ENCODE data around the gene HNF1A. TPM values are rescaled to one million over a fixed set of nuclear protein-coding genes. Genes with fewer than 3 reads are reported as not detected.

The HNF1A gene
- total RNA-seq, 1 donor from 2014 or later, result 2.2 TPM

GRCh38 chr12:121009741-121010140, 31.4 kb downstream of the HNF1A start:
- DNase-seq (ENCODE audit: low spot score), result peak; percentile 47

- no peak for DNase-seq (ENCODE audit: low spot score)
Observed at GRCh38 chr12:121010860-121011259, 32.5 kb downstream of the HNF1A start.

DNA sequence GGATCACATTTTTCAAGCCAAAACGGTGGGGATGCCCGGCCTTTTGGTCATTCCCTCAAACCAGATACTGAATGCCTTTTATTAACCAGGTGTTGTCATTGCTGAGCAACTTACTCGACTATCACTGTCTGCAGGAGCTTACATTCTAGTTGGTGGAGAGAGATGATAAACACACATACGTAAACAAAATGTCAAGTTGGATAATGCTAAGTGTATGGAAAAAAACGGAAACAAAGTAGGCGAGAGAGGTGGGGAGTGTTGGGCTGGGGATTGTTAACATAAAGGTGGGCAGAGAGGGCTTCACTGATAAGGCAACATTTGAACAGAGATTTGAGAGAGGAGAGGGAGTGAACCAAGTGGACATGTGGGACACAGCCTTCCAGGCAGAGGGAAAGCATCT, 33.5 kb downstream of the HNF1A start:
- no peak for DNase-seq (ENCODE audit: low spot score)

GRCh38 chr12:121013715-121014114, 35.4 kb downstream of the HNF1A start:
- no peak for DNase-seq (ENCODE audit: low spot score)

DNA sequence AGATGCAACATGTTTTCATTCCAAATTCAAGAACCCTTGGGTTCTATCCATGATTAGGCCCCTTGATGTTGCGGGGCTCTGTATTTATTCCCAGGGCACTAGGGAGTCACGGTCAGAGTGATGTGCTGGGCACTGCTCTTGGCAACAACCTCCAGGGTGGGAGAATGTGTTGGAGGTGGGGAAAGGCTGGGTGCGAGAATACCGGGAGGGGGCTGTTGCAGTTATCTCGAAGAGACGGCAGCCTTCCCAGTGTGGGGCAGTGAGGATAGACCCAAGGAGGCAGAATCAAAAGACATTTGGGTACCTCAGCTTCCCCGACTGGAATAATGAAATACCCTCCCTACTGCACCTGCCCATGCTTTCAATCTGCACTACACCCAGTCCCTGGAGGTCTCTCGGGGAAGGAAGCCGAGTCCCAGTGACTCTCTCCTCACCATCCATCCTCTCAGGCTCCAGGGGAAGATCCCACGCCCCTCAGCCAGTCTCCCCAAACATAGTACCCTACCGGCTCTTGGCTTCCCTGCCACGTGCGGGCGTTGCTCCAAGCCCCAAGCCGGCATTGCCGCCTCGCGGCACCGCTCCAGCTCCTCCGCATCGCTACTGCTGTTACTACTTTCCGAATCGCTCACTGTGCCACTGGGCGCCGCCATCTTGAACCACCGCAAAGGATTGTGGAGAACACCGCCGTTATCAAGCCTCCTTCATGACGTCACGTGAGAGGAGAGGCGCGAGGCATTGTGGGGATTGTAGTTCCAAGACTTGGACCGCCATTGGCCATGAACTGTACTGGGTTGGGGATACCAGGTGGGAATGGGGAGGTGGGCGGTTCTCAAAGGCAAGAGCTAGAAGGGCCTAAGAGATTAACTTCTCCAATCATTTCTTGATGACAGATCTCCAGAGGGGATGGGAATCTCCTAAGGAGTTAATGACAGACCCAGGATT, 37.8 kb downstream of the HNF1A start, which contains the start of gene C12orf43:
Gene C12orf43, minus strand, starts transcription at position 663 of the 942 bp plus-strand sequence. Its CDS starts 13 bp downstream, at position 650.
- DNase-seq (ENCODE audit: low spot score), result peak; percentile 96

GRCh38 chr12:121017966-121018491, 39.7 kb downstream of the HNF1A start:
- DNase-seq (ENCODE audit: low spot score), result no peak

GRCh38 chr12:121018860-121019617, 40.7 kb downstream of the HNF1A start:
- no peak for DNase-seq (ENCODE audit: low spot score)

GRCh38 chr12:121021754-121022153, 43.4 kb downstream of the HNF1A start:
- no peak for DNase-seq (ENCODE audit: low spot score)

DNA sequence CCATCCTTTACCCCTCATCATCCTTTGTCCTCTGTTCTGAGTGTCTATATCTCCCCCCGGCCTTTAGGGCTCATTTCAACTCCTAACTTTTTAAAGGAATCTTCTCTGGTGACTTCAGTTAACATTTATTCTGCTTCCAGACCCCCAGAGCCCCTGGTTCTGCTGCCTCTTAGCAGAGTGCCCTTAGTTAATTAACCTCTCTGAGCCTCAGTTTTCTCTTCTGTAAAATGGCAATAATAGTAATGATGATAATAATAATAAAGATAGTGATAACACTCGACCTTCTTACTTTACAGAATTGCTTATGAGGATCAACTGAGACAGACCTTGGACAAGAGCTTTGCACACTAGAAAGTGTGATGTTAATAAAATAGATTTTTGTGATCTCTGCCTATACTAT, 44.4 kb downstream of the HNF1A start:
- DNase-seq (ENCODE audit: low spot score), result no peak

GRCh38 chr12:121023799-121024198, 45.5 kb downstream of the HNF1A start:
- no peak for DNase-seq (ENCODE audit: low spot score)

DNA sequence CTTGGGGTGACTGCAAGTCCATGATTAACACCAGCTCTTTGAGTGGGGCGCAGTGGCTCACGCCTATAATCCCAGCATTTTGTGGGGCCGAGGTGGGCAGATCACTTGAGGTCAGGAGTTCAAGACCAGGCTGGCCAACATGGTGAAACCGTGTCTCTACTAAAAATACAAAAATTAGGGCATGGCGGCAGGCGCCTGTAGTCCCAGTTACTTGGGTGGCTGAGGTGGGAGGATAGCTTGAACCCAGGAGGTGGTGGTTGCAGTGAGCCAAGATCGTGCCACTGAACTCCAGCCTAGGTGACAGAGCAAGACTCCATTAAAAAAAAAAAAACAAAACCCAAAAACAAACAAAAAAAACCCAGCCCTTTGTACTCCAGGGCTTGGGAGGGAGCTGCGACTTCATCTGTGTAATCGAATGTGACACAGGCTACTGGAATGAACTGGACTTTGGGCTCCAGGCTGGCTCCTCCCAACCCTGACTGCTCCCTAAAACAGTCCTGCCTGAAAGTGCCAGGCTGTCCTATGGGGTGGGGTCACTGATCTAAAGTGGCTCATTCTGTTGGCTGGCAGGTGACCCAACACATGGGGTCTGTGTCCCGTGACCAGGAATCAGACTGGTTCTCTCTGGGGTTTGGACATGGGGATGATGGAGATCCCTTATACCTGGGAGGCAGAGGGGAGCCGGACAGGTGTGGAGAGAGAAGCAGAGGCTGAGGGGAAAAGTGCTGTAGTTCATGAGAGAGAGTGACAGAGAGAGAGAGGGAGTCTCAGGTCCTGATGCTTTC, 47.3 kb downstream of the HNF1A start:
- no peak for DNase-seq (ENCODE audit: low spot score)

DNA sequence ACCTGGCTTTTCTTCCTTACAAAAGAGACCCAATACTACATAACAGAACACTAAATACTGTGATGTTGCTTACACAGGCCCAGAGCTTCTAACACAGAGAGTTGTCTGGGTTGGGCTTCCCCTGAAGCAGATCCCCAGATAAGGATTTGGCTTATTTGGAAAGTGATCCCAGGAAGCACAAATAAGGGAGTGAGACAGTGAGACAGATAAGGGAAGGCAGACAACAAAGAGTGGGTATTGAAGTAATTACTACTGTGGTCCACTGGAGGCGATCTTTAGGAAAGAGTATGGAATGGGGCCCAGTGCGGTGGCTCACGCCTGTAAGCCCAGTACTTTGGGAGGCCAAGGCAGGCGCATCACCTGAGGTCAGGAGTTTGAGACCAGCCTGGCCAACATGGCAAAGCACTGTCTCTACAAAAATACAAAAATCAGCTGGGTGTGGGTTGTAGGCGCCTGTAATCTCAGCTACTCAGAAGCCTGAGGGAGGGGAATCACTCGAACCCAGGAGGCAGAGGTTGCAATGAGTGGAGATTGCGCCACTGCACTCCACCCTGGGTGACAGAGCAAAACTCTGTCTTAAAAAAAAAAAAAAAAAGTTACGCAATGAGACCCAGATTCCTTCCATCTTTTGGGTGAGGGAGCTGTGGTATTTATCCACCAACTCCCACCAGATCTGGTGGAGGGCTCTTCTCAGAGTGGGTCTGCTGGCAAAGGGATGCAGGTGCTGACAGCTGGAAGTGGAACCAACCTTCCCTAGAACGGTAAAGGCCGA, 48.1 kb downstream of the HNF1A start:
- no peak for DNase-seq (ENCODE audit: low spot score)

DNA sequence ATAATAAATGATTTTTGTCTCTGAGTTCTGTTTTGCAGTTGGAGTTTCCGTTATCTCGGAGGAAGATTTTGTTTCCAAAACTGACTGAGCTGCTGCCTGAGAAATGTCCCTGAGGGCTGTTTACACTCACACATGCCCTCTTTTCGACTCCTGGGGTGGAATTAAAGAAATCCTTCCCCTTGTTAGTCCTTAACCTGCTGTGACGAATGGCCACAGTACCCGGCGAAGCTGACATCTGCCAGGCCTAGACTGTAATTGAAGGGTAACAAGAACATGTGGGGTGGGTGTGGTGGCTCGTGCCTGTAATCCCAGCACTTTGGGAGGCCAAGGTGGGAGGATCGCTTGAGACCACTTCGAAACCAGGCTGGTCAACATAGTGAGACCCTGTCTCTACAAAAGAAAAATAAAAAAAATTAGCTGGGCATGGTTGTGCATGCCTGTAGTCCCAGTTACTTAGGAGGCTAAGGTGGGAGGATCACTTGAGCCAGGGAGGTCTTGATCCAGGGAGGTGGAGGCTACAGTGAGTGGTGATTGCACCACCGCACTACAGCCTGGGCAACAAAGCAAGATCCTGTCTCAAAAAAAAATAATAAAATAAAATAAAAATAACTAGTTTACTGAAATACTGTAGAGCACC, 52.4 kb downstream of the HNF1A start:
- no peak for DNase-seq (ENCODE audit: low spot score)

DNA sequence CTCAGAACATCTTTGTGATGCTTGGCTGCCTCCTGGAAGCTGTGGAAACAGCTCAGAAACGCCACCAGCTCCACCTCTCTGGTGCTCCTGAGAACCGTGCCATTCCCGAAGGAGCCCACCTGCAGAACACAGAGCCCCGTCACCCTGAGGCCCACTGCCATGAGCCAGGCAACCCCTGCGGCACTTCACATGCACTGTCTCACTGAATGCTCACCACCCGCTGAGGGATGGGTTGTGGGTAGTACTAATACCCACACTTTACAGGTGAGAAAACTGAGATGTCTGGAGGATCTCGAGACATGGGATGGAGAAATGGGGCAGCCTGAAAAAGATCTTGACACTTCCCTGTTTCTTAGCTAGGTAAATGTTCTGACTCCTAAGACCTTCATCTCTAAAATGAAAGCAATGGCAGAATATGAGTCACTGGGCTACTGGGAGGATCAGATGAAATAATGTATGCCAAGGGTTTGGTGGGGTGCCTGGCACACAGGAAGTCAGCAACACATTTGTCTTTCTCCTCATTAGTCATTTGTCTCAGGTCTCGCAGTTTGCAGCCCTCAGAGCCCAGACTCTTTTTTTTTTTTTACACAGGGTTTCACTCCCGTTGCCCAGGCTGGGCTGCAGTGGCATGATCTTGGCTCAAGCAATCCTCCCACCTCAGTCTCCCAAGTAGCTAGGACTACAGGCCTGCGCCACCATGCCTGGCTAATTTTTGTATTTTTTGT, 55.4 kb downstream of the HNF1A start:
- no peak for DNase-seq (ENCODE audit: low spot score)

GRCh38 chr12:121034616-121035305, 56.4 kb downstream of the HNF1A start:
- no peak for DNase-seq (ENCODE audit: low spot score)

DNA sequence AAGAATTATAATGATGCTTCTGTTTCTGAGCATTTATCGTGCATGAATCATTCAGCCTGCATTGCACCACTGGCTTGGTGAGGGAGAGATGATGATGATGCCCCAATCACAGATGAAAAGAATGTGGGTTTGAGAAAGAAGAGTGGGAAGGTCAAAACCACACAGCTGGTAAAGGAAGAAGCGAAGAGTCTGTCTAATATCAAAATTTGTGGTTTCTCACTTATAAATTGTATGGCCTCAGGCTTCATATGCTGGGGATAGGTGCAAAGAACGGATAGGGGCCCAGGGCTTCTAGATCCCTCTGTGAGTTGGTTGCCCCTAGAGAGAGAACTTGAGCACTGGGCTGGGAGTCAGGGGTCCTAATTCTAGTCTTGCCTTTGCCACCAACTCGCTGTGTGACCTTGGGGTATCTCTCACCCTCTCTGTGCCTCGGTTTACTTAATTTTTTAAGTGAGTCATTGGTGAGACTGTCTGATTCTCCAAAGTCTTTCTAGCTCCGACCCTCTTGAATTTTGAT, 58.5 kb downstream of the HNF1A start:
- no peak for DNase-seq (ENCODE audit: low spot score)

DNA sequence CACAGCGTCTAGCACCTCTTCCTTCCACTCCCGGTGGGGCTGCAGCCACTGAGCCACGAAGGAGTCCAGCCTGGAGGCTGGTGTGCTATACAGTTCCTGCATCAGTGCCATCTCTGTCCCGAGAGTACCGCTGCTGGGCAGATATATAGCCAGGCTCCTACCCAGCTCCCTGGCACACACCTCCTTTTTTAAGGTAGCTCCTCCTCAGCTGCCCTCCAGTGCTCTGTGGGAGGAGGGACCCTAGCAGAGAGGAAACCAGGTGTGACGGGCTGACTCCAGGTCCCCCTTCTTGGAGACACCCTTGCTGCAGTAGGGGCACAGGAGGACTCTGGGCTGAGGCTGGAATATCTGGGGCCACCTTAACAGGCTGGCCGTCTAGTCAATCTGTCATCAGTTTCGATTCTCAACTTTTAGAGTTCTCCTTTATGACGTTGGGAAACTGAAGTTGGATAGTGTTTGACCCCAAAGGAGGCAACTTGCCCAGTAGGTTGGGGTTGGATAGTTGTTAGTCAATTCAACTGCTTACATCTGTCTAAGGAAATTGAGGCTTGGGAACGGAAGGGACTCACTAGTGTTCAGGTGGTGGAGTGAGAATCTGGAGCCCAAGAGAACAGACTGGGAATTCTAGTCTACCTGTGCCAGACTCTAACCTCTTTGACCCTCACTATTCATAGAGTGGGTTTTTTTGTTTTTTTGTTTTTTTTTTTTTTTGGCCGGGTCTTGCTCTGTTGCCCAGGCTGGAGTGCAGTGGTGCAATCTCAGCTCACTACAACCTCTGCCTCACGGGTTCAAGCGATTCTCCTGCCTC, 60.7 kb downstream of the HNF1A start, which contains the start of gene OASL:
Gene OASL, minus strand, starts transcription at position 386 of the 808 bp plus-strand sequence. Its CDS starts 275 bp downstream, at position 111.
- DNase-seq (ENCODE audit: low spot score), result peak; percentile 19

DNA sequence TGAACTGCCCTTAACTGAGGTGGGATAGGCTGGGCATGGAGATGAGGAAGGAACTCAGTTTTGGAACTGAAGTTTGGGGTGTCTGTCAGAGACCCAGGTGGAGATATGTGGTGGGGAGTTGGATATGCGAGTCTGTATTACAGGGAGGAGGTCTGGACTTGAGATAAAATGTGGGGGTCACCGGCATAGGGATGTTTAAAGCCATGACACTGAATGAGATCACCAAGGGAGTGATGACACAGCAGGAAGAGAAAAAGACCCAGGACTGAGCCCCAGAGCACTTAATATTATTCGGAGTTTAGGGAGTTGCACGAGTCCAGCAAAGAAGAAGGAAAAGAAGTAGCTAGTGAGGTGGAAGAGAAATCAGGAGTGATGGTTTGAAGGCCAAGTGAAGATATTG, 64.7 kb downstream of the HNF1A start:
- no peak for DNase-seq (ENCODE audit: low spot score)

Data from umbilical cord (tissue), 2 donors.